SK-N-SH (cell line): Measurements from ENCODE around the gene FGFRL1. TPM values are rescaled to one million over a fixed set of nuclear protein-coding genes. Genes with fewer than 3 reads are reported as not detected.

ENCODE experiments used
- CTCF ChIA-PET: fragments of 300-600, 350-600 bp; formaldehyde crosslinking; extraction: SDS; loops from one replicate; lab custom pipeline; 2021; lab: Yijun Ruan, JAX
- POLR2A ChIA-PET: fragments of 350-600 bp; sonication (Branson Sonifier 250); formaldehyde crosslinking; extraction: SDS; loops from one replicate; lab custom pipeline; 2020; ENCODE audit warnings: antibody characterized with exemption, inconsistent platforms; lab: Yijun Ruan, JAX
- DNase-seq: peaks from one replicate; pipeline ENCODE4 v3.0.0; 2012
- H2AFZ ChIP-seq: fragments of 200-600 bp; sonication (generic); 2 replicates; pipeline ENCODE4 v1.8.1; 2016; ENCODE audit warnings: antibody characterized with exemption, mild to moderate bottlenecking, low read depth
- H3F3A ChIP-seq: fragments of 200-600 bp; sonication (generic); replicated peaks from 2 replicates; pipeline ENCODE3; 2016; ENCODE audit warnings: antibody characterized with exemption, mild to moderate bottlenecking; ENCODE audit not compliant: insufficient read depth
- H3K27ac ChIP-seq, 2 experiments: fragments of 200-500 bp in 1 of 2; fragments of 200-600 bp in 1 of 2; sonication (Bioruptor generic) in 1 of 2; sonication (generic), shearing (Covaris generic) in 1 of 2; 2 replicates each; pipeline versions ENCODE4 v1.5.1 to v1.6.1; 2014 to 2016; ENCODE audit warnings: low read depth in 2 of 2, inconsistent platforms in 1 of 2, low read length in 1 of 2, mild to moderate bottlenecking in 1 of 2, mixed read lengths in 1 of 2
- H3K27me3 ChIP-seq: fragments of 200-600 bp; sonication (generic), shearing (Covaris generic); 2 replicates; pipeline ENCODE4 v1.6.1; 2016; ENCODE audit warnings: mixed run types; ENCODE audit not compliant: insufficient read depth
- H3K36me3 ChIP-seq, 2 experiments: fragments of 200-500 bp in 1 of 2; fragments of 200-600 bp in 1 of 2; sonication (Bioruptor generic) in 1 of 2; sonication (generic) in 1 of 2; replicated peaks in 1 of 2; 2 replicates each; pipeline versions ENCODE3 to v1.5.1; 2014 to 2016; ENCODE audit warnings: low read length in 1 of 2, mild to moderate bottlenecking in 1 of 2; ENCODE audit not compliant: insufficient read depth in 2 of 2, control insufficient read depth in 1 of 2
- H3K4me1 ChIP-seq, 2 experiments: fragments of 200-500 bp in 1 of 2; fragments of 200-600 bp in 1 of 2; sonication (Bioruptor generic) in 1 of 2; sonication (generic), shearing (Covaris generic) in 1 of 2; 2 replicates each; pipeline versions ENCODE4 v1.5.1 to v1.6.1; 2014 to 2016; ENCODE audit warnings: low read depth in 1 of 2, low read length in 1 of 2, mixed run types in 1 of 2; ENCODE audit not compliant: insufficient read depth in 2 of 2, control insufficient read depth in 1 of 2
- H3K4me2 ChIP-seq: fragments of 200-600 bp; sonication (generic), shearing (Covaris generic); 2 replicates; pipeline ENCODE4 v1.6.1; 2017; ENCODE audit warnings: mixed run types
- H3K4me3 ChIP-seq, 2 experiments: fragments of 200-500 bp in 1 of 2; fragments of 200-600 bp in 1 of 2; sonication (Bioruptor generic) in 1 of 2; sonication (generic), shearing (Covaris generic) in 1 of 2; 2 replicates each; pipeline versions ENCODE4 v1.5.1 to v1.8.1; 2014 to 2016; ENCODE audit warnings: low read depth in 2 of 2, inconsistent platforms in 1 of 2, low read length in 1 of 2, mild to moderate bottlenecking in 1 of 2, mixed read lengths in 1 of 2, moderate library complexity in 1 of 2
- H3K79me2 ChIP-seq: fragments of 200-600 bp; sonication (generic); 2 replicates; pipeline ENCODE4 v1.8.1; 2017; ENCODE audit warnings: mild to moderate bottlenecking; ENCODE audit not compliant: insufficient read depth
- H3K9ac ChIP-seq: fragments of 200-600 bp; sonication (generic); 2 replicates; pipeline ENCODE4 v1.6.1; 2017; ENCODE audit warnings: mixed run types
- H3K9me2 ChIP-seq: fragments of 200-600 bp; sonication (generic); 2 replicates; pipeline ENCODE4 v1.6.1; 2017; ENCODE audit warnings: mixed run types
- H3K9me3 ChIP-seq: fragments of 200-600 bp; sonication (generic); 2 replicates; pipeline ENCODE4 v1.6.1; 2017; ENCODE audit warnings: mixed run types, mild to moderate bottlenecking, moderate library complexity
- H4K20me1 ChIP-seq: fragments of 200-600 bp; sonication (generic); 2 replicates; pipeline ENCODE4 v1.6.1; 2017; ENCODE audit warnings: mild to moderate bottlenecking, mixed run types; ENCODE audit not compliant: insufficient read depth
- ELF1 ChIP-seq: IDR thresholded peaks from 2 replicates; pipeline ENCODE4 v1.4.0; 2012
- EP300 ChIP-seq, 2 experiments: IDR thresholded peaks; 2 replicates each; pipeline versions ENCODE4 v1.4.0 to v1.6.1; 2012; ENCODE audit warnings: borderline replicate concordance in 1 of 2, low read depth in 1 of 2, low read length in 1 of 2
- FOXJ3 ChIP-seq: sonication (generic); formaldehyde crosslinking; IDR thresholded peaks from 2 replicates; pipeline ENCODE4 v1.5.1; 2020; ENCODE audit warnings: mild to moderate bottlenecking, missing genetic modification reagents
- GABPA ChIP-seq: IDR thresholded peaks from 2 replicates; pipeline ENCODE4 v1.4.0; 2012; ENCODE audit warnings: low read depth, mild to moderate bottlenecking
- IRF3 ChIP-seq: fragments of 150-350 bp; IDR thresholded peaks from 2 replicates; pipeline ENCODE4 v1.6.1; 2016; ENCODE audit warnings: mild to moderate bottlenecking, low read depth, low read length
- JUND ChIP-seq: IDR thresholded peaks from 2 replicates; pipeline ENCODE4 v1.4.0; 2012
- MAX ChIP-seq: IDR thresholded peaks from 2 replicates; pipeline ENCODE4 v1.4.0; 2012; ENCODE audit warnings: low read depth
- MEF2A ChIP-seq: IDR thresholded peaks from 2 replicates; pipeline ENCODE4 v1.4.0; 2012; ENCODE audit warnings: low read depth, borderline replicate concordance
- MXI1 ChIP-seq: IDR thresholded peaks from 2 replicates; pipeline ENCODE4 v1.6.1; 2012; ENCODE audit warnings: mild to moderate bottlenecking, low read depth, low read length, improper control_type of control experiment
- NRF1 ChIP-seq: IDR thresholded peaks from 2 replicates; pipeline ENCODE4 v1.6.1; 2012; ENCODE audit warnings: low read depth, mild to moderate bottlenecking, low read length
- RAD21 ChIP-seq: IDR thresholded peaks from 2 replicates; pipeline ENCODE4 v1.6.1; 2012; ENCODE audit warnings: mild to moderate bottlenecking, low read length
- RCOR1 ChIP-seq: fragments of 150-350 bp; IDR thresholded peaks from 2 replicates; pipeline ENCODE4 v1.6.1; 2017; ENCODE audit warnings: antibody characterized with exemption, low read length
- RXRA ChIP-seq: IDR thresholded peaks from 2 replicates; pipeline ENCODE4 v1.4.0; 2012; ENCODE audit warnings: low read depth, mild to moderate bottlenecking, borderline replicate concordance
- SMC3 ChIP-seq: IDR thresholded peaks from 2 replicates; pipeline ENCODE4 v1.6.1; 2012; ENCODE audit warnings: low read depth, low read length, improper control_type of control experiment
- TAF1 ChIP-seq: IDR thresholded peaks from 2 replicates; pipeline ENCODE4 v1.6.1; 2012; ENCODE audit warnings: low read depth, mild to moderate bottlenecking, low read length, moderate library complexity, borderline replicate concordance
- TCF12 ChIP-seq: IDR thresholded peaks from 2 replicates; pipeline ENCODE4 v1.4.0; 2012
- TEAD4 ChIP-seq: IDR thresholded peaks from 2 replicates; pipeline ENCODE4 v1.4.0; 2012; ENCODE audit warnings: mild to moderate bottlenecking, borderline replicate concordance; ENCODE audit not compliant: insufficient read depth
- YY1 ChIP-seq: IDR thresholded peaks from 2 replicates; pipeline ENCODE4 v1.4.0; 2012; ENCODE audit warnings: low read depth, mild to moderate bottlenecking
- WGBS: methylation state at CpG from one replicate; pipeline ENCODE4 v1.1.6; 2017; ENCODE audit warnings: low lambda C conversion rate; 5-methylcytosine and 5-hydroxymethylcytosine counted together
- polyA plus RNA-seq, 3 experiments: library from polyadenylated mRNA; depleted of rRNA; stranded (reverse); fragments of >200 nt; gene quantifications; 2 replicates each; pipeline ENCODE4 v1.2.3, GENCODE V29; 2012
- TF ChIP-seq, protein P1 (sequence below): IDR thresholded peaks from 2 replicates; pipeline ENCODE4; 2012

Gene FGFRL1
- polyA plus RNA-seq, 1 of the 3 experiments (the other 2 are of a cell fraction), result 22.5 TPM

GRCh38 chr4:1032861-1033260, 21.4 kb downstream of the FGFRL1 start:
- Histone ChIP-seq H2AFZ (no peak overlapping the region), H3K9ac (no peak overlapping the region), H3K9me3 (no peaks in the 10 kb centered on the region), H3F3A (no peaks in the 10 kb centered on the region), H3K36me3 (no peaks in the 10 kb centered on the region), H3K79me2 (no peaks in the 10 kb centered on the region), H4K20me1 (no peaks in the 10 kb centered on the region), H3K27me3 (peaks cover 8% of the 10 kb centered on the region; the same call in 1 of the 2 replicates), H3K27ac (no peak overlapping the region), H3K4me1 (no peaks in the 10 kb centered on the region), H3K9me2 (no peaks in the 10 kb centered on the region), H3K4me3 (no peak overlapping the region), H3K4me2 (no peak overlapping the region)
- no peak for TF ChIP-seq RXRA
- no peak for TF ChIP-seq MEF2A
- TF ChIP-seq JUND, result no peak
- TF ChIP-seq RCOR1, result no peak
- no peak for TF ChIP-seq MAX
- TF ChIP-seq SMC3, result no peak
- no peak for TF ChIP-seq RAD21
- TF ChIP-seq GABPA, result no peak
- no peak for TF ChIP-seq IRF3
- no peak for TF ChIP-seq NRF1
- no peak for TF ChIP-seq YY1
- TF ChIP-seq ELF1, result no peak
- TF ChIP-seq EP300 (IDR thresholded peaks at IDR 0.05; ENCODE audit: borderline replicate concordance in 1 of 2, low read depth in 1 of 2, low read length in 1 of 2), result no peak
- TF ChIP-seq FOXJ3 (CRISPR knock-in tag), result no peak
- TF ChIP-seq, protein P1, sequence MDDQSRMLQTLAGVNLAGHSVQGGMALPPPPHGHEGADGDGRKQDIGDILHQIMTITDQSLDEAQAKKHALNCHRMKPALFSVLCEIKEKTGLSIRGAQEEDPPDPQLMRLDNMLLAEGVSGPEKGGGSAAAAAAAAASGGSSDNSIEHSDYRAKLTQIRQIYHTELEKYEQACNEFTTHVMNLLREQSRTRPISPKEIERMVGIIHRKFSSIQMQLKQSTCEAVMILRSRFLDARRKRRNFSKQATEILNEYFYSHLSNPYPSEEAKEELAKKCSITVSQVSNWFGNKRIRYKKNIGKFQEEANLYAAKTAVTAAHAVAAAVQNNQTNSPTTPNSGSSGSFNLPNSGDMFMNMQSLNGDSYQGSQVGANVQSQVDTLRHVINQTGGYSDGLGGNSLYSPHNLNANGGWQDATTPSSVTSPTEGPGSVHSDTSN, result no peak
- no peak for TF ChIP-seq TEAD4
- TF ChIP-seq TCF12, result no peak
- TF ChIP-seq TAF1, result no peak
- TF ChIP-seq MXI1, result no peak
- DNase-seq, result no peak
- WGBS, result 37% methylated on average over 3 of the region's 10 CpGs
- ChIA-PET CTCF (interaction anchor here (1.2 to 1.8 kb wide), 3 partner anchors 18 to 596 kb away, joined by 3 to 4 read pairs (median 3); no protein-coding TSS in a partner anchor), POLR2A (no interaction called here)
